IPS-NIHi7 (cell line): ENCODE results near the gene PUM2.
A peak's percentile ranks its signal among the peaks of the same experiment; 100 is the strongest.

Experiments used
- DNase-seq: peaks from one replicate; pipeline ENCODE4 v3.0.0; 2012; ENCODE audit warnings: mixed read lengths; ENCODE audit errors: extremely low spot score

PUM2 gene

DNA sequence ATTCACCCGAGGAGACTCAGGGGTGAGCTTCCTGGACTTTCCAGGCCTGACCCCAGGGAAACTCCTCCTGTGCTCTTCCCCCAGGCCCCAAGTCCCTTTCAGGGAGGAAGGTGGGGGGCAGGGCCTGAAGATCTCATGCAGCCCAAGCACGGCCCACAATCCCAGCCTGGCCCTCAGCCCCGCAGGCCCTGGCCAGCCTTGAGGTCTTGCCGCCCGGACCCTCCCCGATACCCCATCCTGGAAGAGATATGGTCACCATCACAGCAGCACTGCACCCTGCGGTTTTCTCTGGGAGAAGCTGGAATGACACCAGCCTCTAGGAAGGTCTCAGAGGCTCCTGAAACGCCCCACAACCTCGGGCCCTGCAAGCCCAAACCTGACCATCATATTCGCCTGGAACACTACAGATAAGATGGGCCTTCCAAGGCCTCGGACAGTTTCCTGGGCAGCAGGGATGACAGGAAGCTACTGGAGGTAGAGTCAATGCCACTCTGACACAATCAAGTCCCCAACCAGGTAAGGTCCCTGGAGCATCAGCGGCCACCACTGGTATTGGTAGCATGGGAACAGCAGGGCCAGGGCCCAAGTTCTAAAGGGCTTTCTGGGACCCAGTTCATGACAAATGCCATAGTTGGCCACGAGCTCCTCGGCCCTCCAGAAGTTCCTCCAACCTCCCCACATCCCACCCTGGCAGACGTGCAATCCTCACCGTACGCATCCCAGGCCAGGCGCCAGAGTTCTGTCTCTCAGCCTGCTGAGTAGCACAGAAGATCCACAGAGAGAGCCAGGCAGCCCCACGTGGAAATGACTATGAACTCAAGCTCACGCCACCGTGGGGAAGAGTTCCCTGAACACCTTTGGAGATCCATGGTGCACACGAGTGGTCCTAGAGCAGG is 134.3 kb downstream of the PUM2 start:
- no peak for DNase-seq

DNA sequence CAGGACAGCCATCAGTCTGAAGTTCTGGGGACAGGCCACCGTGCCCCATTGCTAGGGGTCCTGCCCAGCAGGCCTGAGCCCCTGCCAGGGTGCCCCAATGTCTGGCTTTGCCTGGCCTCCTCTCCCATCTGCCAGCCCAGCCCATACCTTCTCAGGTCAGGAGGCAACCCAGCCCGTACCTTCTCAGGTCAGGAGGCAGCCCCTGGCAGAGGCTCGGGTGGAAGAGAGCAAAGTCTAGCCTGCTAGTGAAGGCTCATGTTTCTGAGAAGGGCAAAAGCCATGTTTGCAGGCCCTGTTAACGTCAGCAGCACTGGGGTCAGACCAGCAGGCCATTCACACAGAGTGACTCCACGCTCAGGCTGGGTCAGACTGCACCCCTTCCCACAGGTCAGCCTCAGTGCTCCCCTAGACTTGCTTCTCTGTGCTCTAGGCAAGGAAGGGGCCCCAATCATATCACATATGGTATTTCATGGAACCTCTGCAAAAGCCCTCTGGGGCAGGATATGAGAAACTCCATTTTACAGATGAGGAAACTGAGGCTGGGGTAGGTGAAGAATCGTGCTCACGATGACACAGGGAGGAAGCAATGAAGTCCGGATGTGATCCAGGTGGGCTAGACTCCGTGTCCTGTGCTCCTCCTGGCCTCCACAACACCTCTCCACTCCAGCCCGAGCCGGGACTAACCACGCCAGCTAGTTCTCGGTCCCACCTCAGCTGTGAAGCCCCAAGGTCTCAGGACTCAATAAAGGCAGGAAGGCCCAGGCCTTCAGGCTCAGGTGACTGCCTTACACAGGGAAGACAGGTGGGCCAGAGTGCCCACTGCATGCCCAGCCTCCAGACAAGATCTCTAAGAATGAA is 135.2 kb downstream of the PUM2 start:
- no peak for DNase-seq

DNA sequence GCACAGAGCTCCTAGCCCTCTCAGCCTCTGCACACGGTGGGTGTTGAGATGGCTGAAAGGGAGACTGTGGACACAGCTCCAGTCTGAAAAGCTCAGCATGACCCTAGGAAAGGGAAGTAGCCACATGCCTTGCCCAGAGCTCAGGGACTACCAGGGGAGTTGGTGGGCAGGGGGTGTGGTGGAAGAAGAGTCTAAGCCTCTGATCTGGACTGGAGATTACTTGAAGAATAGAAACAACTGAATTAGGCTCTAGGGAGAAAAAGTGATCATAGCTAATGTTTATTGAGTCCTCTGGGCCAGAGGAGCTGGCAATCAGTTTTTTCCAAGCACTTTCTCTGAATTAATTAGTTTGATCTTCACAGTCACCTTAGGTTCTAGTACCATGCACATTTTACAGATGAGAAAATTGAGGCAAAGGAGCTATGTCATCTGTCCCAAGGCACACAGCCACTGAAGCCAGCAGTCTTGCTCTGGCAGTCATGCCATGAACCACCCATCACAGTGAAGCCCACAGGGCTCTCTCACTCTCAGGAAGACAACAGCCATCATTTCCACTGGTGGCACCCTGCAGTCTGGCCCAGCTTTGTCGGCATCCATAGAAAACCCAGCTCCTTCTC is 136.0 kb downstream of the PUM2 start:
- no peak for DNase-seq

- no peak for DNase-seq
Observed at GRCh38 chr2:20213651-20214565, 136.7 kb downstream of the PUM2 start.

DNA sequence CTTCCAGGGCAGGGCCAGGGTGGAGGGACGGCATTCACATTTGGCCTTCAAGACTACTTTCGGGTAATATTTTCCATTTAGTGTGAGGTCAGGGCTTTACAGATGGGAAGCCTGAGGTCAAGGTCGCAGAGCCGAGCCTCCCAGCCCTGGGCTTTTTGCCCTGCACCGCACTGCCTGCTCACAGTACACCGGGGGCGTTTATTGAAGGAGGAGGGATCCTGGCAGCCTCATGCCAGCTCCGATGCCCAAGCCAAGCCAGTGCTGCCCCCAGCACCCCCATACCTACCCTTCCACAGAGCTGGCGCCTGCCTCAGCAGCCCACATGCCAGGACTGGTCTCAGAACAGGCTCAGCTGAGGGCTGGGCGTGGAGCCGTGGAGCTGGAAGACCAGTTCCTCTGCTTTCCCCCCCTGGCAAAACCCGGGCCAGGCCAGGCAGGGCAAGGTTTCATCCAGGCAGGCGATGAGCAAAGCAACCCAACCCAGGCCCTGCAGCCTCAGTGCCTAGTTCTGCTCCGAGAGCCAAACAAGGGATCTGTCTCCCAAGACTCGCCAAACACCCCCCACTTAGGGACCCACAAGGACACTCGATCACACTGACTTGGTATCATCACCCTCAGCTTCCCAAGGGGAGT is 137.7 kb downstream of the PUM2 start:
- DNase-seq = no peak

DNA sequence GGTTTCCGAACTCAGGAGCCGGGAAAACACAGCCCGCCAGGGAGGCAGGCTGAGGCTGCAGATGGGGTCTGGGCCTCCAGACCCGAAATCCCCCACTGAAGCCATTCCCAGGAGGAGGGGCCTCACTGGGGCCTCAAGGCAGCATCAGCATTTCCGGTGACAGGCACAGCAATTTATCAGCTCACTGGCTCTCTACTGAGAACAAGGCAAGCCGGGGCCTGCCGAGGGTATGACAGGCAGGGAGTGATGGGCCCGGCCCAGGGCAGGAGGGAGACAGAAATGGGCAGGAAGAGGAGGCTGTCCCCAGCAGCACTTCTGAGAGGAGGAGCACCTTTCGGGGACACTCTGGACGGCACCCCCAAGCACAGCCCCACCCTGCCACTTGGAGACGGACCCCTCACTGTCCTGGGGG is 138.2 kb downstream of the PUM2 start:
- peak; percentile 55 for DNase-seq

GRCh38 chr2:20211860-20212458 is 138.7 kb downstream of the PUM2 start:
- no peak for DNase-seq

DNA sequence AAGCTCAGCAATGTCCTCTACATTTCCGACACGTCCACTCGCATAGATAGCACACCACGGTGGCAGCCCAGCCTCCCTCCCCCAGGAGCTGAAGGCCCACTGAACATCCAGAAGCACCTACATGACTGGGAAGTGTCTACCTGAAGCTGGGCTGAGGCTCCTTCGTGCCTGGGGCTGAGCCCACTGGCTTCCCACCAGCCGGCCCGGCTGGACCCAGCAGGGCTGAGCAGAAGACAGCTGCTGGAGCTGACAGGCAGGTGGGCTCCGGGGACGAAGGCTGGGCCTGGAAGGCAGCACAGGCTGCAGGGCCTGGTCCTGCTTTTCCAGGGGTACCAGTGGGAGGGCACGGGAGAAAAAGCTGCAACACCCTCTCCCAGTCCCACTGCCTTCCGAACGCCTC is 139.2 kb downstream of the PUM2 start:
- DNase-seq = no peak

DNA sequence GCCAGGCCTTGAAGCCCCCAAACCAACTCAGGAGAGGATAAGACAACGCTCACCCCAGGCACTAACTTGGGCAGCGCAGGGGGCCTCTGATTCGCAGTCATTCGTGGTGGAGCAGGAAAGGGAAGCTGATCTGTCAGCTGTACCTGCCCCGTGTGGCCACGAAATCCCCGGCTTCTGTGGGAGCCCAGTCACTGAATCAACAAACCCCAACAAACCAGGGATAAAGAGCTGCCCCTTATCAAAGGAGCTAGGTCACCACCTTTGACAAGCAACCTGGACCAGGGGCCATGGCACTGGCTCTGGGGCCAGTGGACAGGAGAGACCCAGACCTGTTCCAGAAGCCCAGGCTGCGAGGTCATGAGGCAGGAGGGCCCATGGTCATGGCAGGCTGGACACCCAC is 140.2 kb downstream of the PUM2 start:
- DNase-seq = no peak

GRCh38 chr2:20209373-20210109 is 141.1 kb downstream of the PUM2 start:
- DNase-seq = no peak

- DNase-seq = no peak
Observed at GRCh38 chr2:20208476-20208859, 142.2 kb downstream of the PUM2 start.

GRCh38 chr2:20207051-20207450 is 143.6 kb downstream of the PUM2 start:
- DNase-seq = no peak

DNA sequence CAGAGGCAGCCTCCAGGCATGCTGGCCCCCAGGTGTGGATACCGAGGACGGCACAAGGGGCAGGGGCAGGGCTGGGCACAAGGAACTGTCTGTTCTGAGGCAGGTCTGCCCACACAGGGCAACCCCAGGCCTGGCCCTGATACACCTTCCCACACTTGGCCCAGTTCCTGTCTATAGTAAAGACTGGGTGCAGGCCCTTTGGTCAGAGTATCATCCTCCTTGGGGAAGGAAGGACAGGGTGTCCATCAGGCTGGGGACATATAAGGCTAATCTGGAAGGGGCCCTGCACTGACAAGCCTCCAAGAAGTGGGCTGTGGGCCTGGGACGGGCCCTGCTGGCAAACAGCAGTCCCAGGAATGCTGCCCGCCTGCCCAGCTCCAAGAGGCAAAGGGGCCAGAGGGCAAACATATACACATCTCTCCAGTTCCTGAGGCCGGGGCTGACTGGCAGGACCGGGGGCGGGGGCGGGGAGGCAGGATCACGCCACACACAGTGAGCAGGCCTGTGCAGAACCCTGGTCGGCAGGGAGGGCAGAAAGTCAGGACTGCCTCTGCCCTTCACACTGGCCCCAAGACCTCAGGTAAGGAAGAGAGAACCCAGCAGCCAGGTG is 144.6 kb downstream of the PUM2 start:
- no peak for DNase-seq

DNA sequence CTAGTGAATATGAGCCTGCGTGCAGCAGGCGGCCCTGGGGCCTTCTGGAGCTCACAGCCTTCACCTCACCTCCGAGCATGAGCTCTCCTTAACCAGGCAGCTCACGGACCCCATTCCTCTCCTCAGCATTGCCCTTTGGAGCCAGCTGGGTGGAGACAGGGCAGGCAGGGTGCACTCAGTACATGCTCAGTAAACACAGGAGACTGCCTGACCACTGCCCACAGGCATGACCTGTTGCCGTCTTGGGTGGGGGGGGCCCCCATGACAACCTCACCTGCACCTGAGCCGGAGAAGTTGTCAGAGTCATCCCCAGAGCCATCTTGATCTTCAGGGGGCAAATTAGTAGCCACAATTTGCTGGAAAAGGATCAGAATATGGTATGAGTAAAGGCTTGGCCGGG is 145.6 kb downstream of the PUM2 start:
- no peak for DNase-seq

DNA sequence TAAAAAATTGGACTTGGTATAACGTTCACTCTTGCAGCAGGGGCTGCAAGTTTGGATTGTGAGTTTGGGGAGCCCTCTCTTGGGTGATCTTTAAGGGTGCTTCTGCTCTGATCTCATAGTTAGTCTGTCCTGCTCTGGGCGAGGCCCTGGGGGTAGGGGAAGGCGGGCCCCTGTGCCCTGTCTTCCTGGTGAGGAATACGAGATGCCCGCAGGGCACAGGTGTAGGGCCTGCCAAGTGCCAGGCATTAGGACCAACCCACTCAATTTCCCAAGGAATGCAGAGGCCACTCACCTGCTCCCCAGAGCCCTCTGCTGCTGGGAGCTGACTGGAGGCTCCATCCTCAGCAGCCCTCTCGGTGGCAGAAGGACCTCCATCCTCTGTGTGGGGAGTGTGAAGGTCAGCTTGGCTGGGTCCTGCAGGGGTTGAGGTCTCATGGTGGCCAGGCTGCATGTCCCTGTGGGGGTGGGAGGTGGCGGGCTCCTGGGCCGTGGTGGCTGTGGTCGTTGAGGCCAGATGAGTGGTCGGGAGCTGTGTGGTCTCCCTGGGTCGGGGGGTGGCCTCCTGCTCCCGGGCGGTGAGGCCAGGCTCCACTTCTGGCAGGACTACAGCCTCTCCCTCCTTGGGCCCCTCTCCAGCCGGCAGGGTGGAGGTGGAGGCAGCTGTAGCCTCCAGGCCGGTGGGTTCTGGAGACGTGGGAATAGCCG is 147.0 kb downstream of the PUM2 start:
- no peak for DNase-seq

DNA sequence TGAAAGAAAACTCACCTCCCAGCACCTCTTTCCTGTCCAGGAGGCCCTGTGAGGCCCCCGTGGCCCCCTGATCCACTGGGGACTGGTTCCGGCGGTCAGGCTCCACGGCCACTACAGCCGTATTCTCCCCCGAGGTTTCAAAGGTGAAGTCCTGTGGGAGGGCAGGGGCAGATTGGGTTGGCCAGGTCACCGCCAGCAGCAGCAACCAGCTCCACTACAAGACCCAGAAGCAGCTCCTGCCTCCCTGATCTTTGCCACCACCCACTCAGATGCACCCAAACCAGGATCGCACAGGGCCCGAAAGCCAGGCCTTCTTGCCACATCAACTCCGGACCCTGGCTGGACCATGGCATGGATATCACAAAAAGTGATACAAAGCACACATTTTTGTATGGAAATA is 147.6 kb downstream of the PUM2 start:
- DNase-seq = no peak

DNA sequence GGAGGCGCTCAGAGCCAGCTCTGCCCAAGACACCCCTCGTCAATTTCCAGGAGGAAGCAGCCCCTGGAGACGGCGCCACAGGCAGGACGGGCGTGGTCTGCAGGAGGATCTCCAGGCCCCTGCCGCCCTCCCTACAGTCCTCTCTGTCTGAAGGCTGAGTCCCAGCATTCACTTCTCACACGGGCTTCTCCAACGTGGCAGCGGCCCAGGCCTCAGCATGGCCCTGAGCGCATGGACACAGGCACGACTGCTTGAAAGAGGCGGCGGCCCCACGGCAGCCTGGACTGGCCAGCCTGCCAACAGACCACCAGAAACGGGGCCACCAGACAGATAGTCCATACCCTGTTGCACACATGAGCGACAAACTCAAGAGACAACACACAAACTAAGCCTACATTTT is 149.0 kb downstream of the PUM2 start:
- no peak for DNase-seq

DNA sequence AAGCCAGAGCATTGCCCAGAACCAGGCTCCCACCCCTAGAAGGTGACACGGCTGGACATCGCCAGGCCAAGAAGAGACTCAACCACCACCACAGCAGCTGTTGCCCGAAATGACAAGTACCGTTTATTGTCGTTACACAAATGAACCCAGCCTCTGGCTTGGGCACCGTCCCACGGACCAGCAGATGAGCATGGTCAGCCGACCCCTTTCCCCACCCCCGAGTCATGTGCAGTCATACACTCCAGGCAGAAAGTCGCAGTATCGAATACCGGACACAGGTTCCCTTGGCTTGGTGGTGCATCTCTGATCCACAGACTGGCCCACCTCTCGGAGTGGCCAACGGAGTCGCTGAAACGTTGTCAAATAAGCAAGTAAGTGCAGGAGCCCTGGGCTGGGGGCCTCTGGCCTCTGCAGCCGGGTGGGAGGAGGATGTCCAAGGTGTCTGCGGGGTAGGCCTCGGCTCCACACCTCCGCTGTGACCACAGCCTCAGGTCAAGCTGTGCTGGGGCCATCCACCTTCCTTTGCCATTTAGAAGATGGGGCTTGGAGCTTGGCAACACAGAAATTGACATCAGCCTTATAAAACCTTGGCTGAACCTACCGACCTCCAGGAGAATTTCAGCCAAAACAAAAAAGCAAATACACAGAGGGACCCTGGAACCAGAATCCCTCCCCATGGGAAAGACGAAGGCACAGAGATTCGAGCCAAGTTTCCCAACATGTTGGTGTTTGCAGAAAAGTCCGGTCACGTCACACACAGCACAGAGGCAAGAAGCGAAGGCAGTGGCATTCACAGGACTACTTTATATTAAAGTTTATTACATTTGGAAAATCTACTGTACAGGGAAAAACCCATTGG is 149.7 kb downstream of the PUM2 start:
- DNase-seq = no peak
